Vagina (tissue), 2 donors: ENCODE measurements around the gene ID3.

ENCODE experiments used
- CTCF ChIP-seq, 3 experiments: fragments of 450-650 bp in 2 of 3; fragments of 200-600 bp in 1 of 3; sonication (generic) in 1 of 3; IDR thresholded peaks; one replicate each; pipeline ENCODE4 v1.5.1; 2017 to 2019; ENCODE audit warnings: antibody characterized with exemption in 3 of 3, mild to moderate bottlenecking in 2 of 3, moderate library complexity in 2 of 3
- POLR2A ChIP-seq, 2 donors: fragments of 450-650 bp; IDR thresholded peaks; one replicate each; pipeline ENCODE4 v1.6.1; 2017; ENCODE audit warnings: antibody characterized with exemption in 2 of 2, mild to moderate bottlenecking in 2 of 2, moderate library complexity in 2 of 2
- POLR2AphosphoS5 ChIP-seq, 2 donors: sonication (generic); formaldehyde crosslinking; IDR thresholded peaks; one replicate each; pipeline ENCODE4 v1.9.0; 2017; ENCODE audit warnings: antibody characterized with exemption in 2 of 2, mild to moderate bottlenecking in 2 of 2, low read depth in 1 of 2; ENCODE audit not compliant: insufficient read depth in 1 of 2

GRCh38 chr1:23530087-23530746 lies 29.1 kb downstream of the ID3 start:
- TF ChIP-seq CTCF (IDR thresholded peaks at IDR 0.05) (no peak), POLR2A (IDR thresholded peaks at IDR 0.05) (no peak), POLR2AphosphoS5 (IDR thresholded peaks at IDR 0.05; ENCODE audit: insufficient read depth in 1 of 2, low read depth in 1 of 2) (no peak)
